Heart right ventricle (tissue), 16 donors: Measurements from ENCODE around the gene RALGAPA1. TPM values are rescaled to one million over a fixed set of nuclear protein-coding genes. Genes with fewer than 3 reads are reported as not detected.
"Not testable (repeated sequence)": the region's sequence is repeated elsewhere in the genome, so short reads cannot be mapped to it uniquely, and the experiment has no call there.

Source experiments
- ATAC-seq, 8 donors: fragments of 200-7000 bp; cut with Tn5 transposase; one replicate each; pipeline ENCODE4 v1.9.1; 2020; ENCODE audit warnings: mild to moderate bottlenecking in 8 of 8, moderate library complexity in 8 of 8, moderate number of reproducible peaks in 1 of 8
- DNase-seq, 2 donors: peaks; one replicate each; pipeline ENCODE4 v3.0.0-alpha.2; 2020
- H3K27ac ChIP-seq, 10 donors: fragments of 200-600 bp; sonication (generic) in 2 of 10; one replicate each; pipeline versions ENCODE4 v1.5.0 to v1.8.0; 2020 to 2022; ENCODE audit warnings: mild to moderate bottlenecking in 3 of 10
- H3K27me3 ChIP-seq, 7 donors: fragments of 200-600 bp; one replicate each; pipeline ENCODE4 v1.8.0; 2021 to 2022; ENCODE audit warnings: mild to moderate bottlenecking in 2 of 7
- H3K36me3 ChIP-seq, 9 donors: fragments of 200-600 bp; sonication (generic) in 1 of 9; one replicate each; pipeline versions ENCODE4 v1.5.0 to v1.8.0; 2020 to 2022; ENCODE audit warnings: mild to moderate bottlenecking in 2 of 9
- H3K4me1 ChIP-seq, 9 donors: fragments of 200-600 bp; sonication (generic) in 1 of 9; one replicate each; pipeline versions ENCODE4 v1.5.0 to v1.8.0; 2020 to 2022; ENCODE audit warnings: mild to moderate bottlenecking in 4 of 9
- H3K4me3 ChIP-seq, 10 donors: fragments of 200-600 bp; sonication (generic) in 2 of 10; one replicate each; pipeline versions ENCODE4 v1.5.0 to v1.8.0; 2020 to 2022; ENCODE audit warnings: mild to moderate bottlenecking in 7 of 10, moderate library complexity in 2 of 10
- H3K9me3 ChIP-seq, 11 donors: fragments of 200-600 bp in 10 of 11; sonication (generic) in 2 of 11; one replicate each; pipeline versions ENCODE4 v1.5.0 to v1.8.0; 2013 to 2022; ENCODE audit warnings: mild to moderate bottlenecking in 2 of 11, control low read depth in 1 of 11, moderate library complexity in 1 of 11
- WGBS, 2 donors: extraction: QIAGEN DNeasy Blood & Tissue Kit; methylation state at CpG; one replicate each; pipeline ENCODE4 v1.1.7; 2013; ENCODE audit warnings: inconsistent platforms in 1 of 2; 5-methylcytosine and 5-hydroxymethylcytosine counted together
- intact Hi-C, 10 donors: fragments of 100-400 bp; cut with DNase I; formaldehyde crosslinking; loops; one replicate each; pipeline versions ENCODE4 v1.11.1 to v1.14.2; 2022
- polyA plus RNA-seq, 2 donors: library from polyadenylated mRNA; stranded (reverse); fragments of 200-250 nt; gene quantifications; one replicate each; pipeline ENCODE4 v1.2.3, GENCODE V29; 2013
- total RNA-seq, 10 donors: library from RNA; stranded (reverse); fragmentation: NEBNext Ultra II Directional in 3 of 10; extraction: Animal tissue kit (Norgen Biotek cat#: 25700) in 3 of 10; gene quantifications; one replicate each; pipeline versions ENCODE4 v1.2.1 to v1.2.4, GENCODE V29; 2021 to 2023
- TF ChIP-seq, protein P1 (sequence below), 9 donors: fragments of 200-600 bp; sonication (generic) in 2 of 9; IDR thresholded peaks; one replicate each; pipeline versions ENCODE4 v1.5.0 to v1.8.0; 2021 to 2022; ENCODE audit warnings: antibody characterized with exemption in 9 of 9, mild to moderate bottlenecking in 5 of 9, moderate library complexity in 1 of 9
- donor health status: Arrhythmogenic right ventricular cardiomyopathy.
- donor health status: ischemic (EF 13 %, LVEDD 7.1; RV severe dilation, severe dysfunction).
- donor health status: healthy with polysubstance abuse.
- donor health status: DM: no; HTN: yes; CAD: no.
- donor health status: DM: no; HTN: no; CAD: no.
- donor health status: ischemic (EF 25% LVEDD 6.9; RV normal size, moderate dysfunction).
- donor health status: ischemic (EF 25% LVEDD 5.7; RV mildly dilated, moderate dysfunction).
- donor health status: healthy.
- donor health status: DM: yes; HTN: yes; CAD: no.
- donor health status: Ischemic cardiomyopathy.
- donor health status: ischemic (EF 35%, LVEDD 5.7; RV mildly dilated, moderate dysfunction).
- donor health status: nonischemic (EF 11% LVEDD 7.7; RV severe dilation, severe dysfunction).
- donor health status: DM: yes; HTN: yes; CAD: no.
- donor health status: PGD.
- donor health status: ischemic (EF 29% LVEDD 5.4; RV normal size, mild dysfunction).
- donor health status: nonischemic (EF 23%, LVEDD 6.1; RV moderate dilation, normal function).

The RALGAPA1 gene
- total and polyA plus RNA-seq, 12 donors = 7.9 to 43.6 (median 35.3) TPM

DNA sequence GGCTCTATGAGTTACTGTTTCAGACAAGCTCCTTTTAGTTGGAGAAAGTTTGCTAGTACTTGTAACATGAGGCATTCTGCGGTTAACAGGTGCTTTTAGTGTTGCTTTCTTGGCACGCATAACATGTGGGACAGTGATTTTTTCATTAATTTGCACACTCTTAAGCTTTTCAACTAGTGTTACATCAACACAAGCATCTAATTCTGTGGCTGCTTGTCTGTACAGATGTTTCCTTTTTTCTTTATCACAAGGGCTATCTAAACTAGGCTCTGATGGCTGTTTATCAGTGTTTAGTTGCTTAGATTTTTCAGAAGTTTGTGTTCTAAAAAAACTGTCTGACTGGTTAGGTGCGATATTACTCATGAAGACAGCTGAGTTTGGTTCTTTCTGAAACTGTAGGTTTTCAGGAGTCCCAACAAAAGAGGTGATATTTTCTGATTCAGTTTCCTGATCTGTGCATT, 120.1 kb downstream of the RALGAPA1 start:
- no peak for DNase-seq
- 90 to 99% methylated on average over 3 of the region's 3 CpGs for WGBS, 2 donors
- H3K4me3 ChIP-seq = no peak overlapping the region
- H3K9me3 ChIP-seq = no peaks in the 10 kb centered on the region
- no peak overlapping the region for H3K27ac ChIP-seq
- intact Hi-C loops = loop anchor here in 1 of 10 donors (10.0 kb wide), 1 partner anchor 126 kb away; no protein-coding TSS in a partner anchor
- TF ChIP-seq, protein P1, sequence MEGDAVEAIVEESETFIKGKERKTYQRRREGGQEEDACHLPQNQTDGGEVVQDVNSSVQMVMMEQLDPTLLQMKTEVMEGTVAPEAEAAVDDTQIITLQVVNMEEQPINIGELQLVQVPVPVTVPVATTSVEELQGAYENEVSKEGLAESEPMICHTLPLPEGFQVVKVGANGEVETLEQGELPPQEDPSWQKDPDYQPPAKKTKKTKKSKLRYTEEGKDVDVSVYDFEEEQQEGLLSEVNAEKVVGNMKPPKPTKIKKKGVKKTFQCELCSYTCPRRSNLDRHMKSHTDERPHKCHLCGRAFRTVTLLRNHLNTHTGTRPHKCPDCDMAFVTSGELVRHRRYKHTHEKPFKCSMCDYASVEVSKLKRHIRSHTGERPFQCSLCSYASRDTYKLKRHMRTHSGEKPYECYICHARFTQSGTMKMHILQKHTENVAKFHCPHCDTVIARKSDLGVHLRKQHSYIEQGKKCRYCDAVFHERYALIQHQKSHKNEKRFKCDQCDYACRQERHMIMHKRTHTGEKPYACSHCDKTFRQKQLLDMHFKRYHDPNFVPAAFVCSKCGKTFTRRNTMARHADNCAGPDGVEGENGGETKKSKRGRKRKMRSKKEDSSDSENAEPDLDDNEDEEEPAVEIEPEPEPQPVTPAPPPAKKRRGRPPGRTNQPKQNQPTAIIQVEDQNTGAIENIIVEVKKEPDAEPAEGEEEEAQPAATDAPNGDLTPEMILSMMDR (IDR thresholded peaks at IDR 0.05) = no peak
- no peaks in the 10 kb centered on the region for H3K27me3 ChIP-seq
- peaks cover 0 to 63% (median 13%) of the 10 kb centered on the region in 9 donors for H3K36me3 ChIP-seq
- H3K4me1 ChIP-seq = no peaks in the 10 kb centered on the region
- ATAC-seq = no peak

DNA sequence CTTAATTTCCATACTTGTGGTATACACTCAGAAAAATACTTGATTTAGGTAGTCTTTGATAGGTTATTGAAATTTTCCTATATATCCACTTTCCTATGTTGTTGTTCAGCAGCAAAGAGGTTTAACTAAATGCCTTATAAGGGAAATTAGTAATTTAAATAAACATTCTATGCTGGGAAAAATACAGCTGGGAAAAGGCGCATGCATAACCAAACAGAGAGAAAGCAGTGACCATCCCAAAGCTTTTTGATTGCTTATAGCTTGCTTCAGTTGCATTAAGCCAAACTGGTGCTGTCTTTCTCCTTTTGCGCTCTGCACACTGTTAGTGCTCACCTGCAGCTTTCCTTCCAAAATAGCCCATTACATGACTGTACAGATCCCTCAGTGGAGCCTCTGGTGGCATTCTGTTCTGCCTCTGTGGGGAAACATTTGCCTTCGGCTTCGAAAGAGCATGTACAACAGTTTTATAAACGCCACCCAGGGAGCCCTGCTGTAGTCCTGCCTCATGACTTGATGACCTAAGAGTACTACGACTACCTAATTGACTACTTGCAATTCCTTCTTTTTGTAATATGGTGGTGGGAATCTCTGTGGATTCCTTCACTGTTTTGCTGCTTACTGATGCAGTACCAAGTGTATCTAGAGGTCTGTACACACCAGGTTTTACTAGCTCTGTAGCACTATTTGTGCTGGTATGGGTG, 120.8 kb downstream of the RALGAPA1 start:
- peaks cover 0 to 70% (median 17%) of the 10 kb centered on the region in 9 donors for H3K36me3 ChIP-seq
- TF ChIP-seq, protein P1 (IDR thresholded peaks at IDR 0.05) = no peak
- no peaks in the 10 kb centered on the region for H3K27me3 ChIP-seq
- no peak overlapping the region for H3K4me3 ChIP-seq
- ATAC-seq (no peak), DNase-seq (no peak)
- no peaks in the 10 kb centered on the region for H3K9me3 ChIP-seq
- intact Hi-C loops = loop anchor here in 1 of 10 donors (10.0 kb wide), 1 partner anchor 127 kb away; no protein-coding TSS in a partner anchor
- H3K4me1 ChIP-seq = no peaks in the 10 kb centered on the region
- H3K27ac ChIP-seq = no peak overlapping the region
- 97% methylated on average over 6 of the region's 6 CpGs for WGBS, 2 donors

DNA sequence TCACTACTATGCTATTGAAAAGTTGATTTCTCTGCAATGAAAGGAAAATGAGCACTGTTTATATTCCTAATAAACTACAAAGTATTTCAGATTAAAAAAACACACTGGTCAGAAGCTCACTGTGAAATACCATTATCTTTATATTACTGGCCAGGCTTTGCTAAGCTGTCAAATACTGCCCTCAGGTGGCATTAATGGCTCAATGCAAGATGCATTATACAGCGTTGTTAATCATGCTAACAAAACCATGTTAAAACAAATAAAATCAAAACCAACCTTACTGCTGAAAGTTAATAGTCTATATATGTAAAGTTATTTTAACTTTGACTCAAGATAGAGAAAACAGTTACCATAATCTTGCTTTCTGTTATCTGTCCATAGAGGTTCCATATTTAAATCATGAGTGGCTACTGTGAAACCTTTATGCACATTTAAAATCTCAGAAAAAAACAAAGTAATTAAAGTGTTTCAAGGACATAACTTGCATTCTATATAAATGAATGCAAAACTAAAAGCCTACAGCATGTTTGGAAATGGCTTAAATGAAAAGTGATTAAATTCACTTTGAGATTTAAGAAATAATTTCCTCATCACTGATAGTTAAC, 121.7 kb downstream of the RALGAPA1 start:
- DNase-seq (no peak), ATAC-seq (peak in 1 of 8 donors; percentile 53)
- Histone ChIP-seq H3K9me3 (no peaks in the 10 kb centered on the region), H3K36me3 (peaks cover 0 to 79% (median 24%) of the 10 kb centered on the region in 9 donors), H3K4me3 (no peak overlapping the region), H3K4me1 (no peaks in the 10 kb centered on the region), H3K27ac (no peak overlapping the region), H3K27me3 (no peaks in the 10 kb centered on the region)
- TF ChIP-seq, protein P1 (IDR thresholded peaks at IDR 0.05) = peak; percentile 53 to 82 (median 71)
- WGBS, 2 donors = 5 to 10% methylated on average over 1 of the region's 1 CpG
- intact Hi-C loops = loop anchor here in 1 of 10 donors (10.0 kb wide), 1 partner anchor 127 kb away; no protein-coding TSS in a partner anchor

DNA sequence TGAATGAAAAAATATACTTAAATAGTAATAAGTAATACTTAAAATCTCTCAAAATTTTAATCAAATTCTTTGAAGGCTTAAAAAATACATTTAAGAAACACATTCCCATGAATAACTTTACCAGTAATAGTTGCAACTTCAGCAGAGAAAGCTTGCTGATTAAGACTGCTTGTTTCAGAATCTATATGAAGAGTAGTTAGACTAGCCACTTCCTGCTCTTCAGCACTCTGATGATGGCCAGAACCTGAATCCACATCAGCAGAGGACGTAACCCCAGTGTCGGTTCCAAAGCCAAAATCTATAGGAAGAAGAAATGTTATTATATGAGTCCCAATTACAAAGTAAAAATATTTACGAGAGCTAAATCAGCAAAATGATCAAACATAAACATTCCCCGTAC, 125.4 kb downstream of the RALGAPA1 start:
- 92 to 93% methylated on average over 4 of the region's 4 CpGs for WGBS, 2 donors
- H3K9me3 ChIP-seq, H3K4me1 ChIP-seq, H3K27ac ChIP-seq, DNase-seq, H3K27me3 ChIP-seq, H3K4me3 ChIP-seq, ATAC-seq: not testable (repeated sequence)
- H3K36me3 ChIP-seq = peaks cover 0 to 97% (median 23%) of the 10 kb centered on the region in 9 donors
- intact Hi-C loops = loop anchor here in 1 of 10 donors (10.0 kb wide), 1 partner anchor 131 kb away; no protein-coding TSS in a partner anchor
